HEK293 (cell line): Measurements from ENCODE around the gene KRT81.

Experiments
- GFI1B ChIP-seq: fragments of 450-650 bp; formaldehyde crosslinking; IDR thresholded peaks from 2 replicates; pipeline ENCODE4 v1.5.1; 2016; ENCODE audit warnings: missing biosample characterization, missing genetic modification characterization
- TRIM28 ChIP-seq: IDR thresholded peaks from 2 replicates; pipeline ENCODE4 v1.6.1; 2011; ENCODE audit warnings: low read length, control low read depth, borderline replicate concordance
- TSHZ1 ChIP-seq: fragments of 450-650 bp; formaldehyde crosslinking; IDR thresholded peaks from 2 replicates; pipeline ENCODE4 v1.5.1; 2016; ENCODE audit warnings: missing biosample characterization, missing genetic modification characterization, borderline replicate concordance
- YY1 ChIP-seq: fragments of 450-650 bp; formaldehyde crosslinking; IDR thresholded peaks from 2 replicates; pipeline ENCODE4 v1.5.1; 2018; ENCODE audit warnings: missing biosample characterization, missing genetic modification characterization
- ZBTB11 ChIP-seq: fragments of 450-650 bp; formaldehyde crosslinking; conservative IDR thresholded peaks from 2 replicates; pipeline ENCODE4 v1.5.1; 2016; ENCODE audit warnings: low read depth, missing biosample characterization, missing genetic modification characterization
- ZBTB21 ChIP-seq: fragments of 450-650 bp; formaldehyde crosslinking; IDR thresholded peaks from 2 replicates; pipeline ENCODE4 v1.5.1; 2017; ENCODE audit warnings: missing biosample characterization, missing genetic modification characterization
- ZBTB48 ChIP-seq: fragments of 450-650 bp; formaldehyde crosslinking; IDR thresholded peaks from 2 replicates; pipeline ENCODE4 v1.5.1; 2016; ENCODE audit warnings: missing biosample characterization, missing genetic modification characterization
- ZFP69B ChIP-seq: fragments of 450-650 bp; formaldehyde crosslinking; IDR thresholded peaks from 2 replicates; pipeline ENCODE4 v1.5.1; 2016; ENCODE audit warnings: missing biosample characterization, missing genetic modification characterization
- ZNF133 ChIP-seq: fragments of 450-650 bp; formaldehyde crosslinking; IDR thresholded peaks from 2 replicates; pipeline ENCODE4 v1.5.1; 2016; ENCODE audit warnings: missing biosample characterization, missing genetic modification characterization
- ZNF223 ChIP-seq: fragments of 450-650 bp; formaldehyde crosslinking; IDR thresholded peaks from 2 replicates; pipeline ENCODE4 v1.5.1; 2016; ENCODE audit warnings: missing biosample characterization, missing genetic modification characterization
- ZNF266 ChIP-seq: fragments of 450-650 bp; formaldehyde crosslinking; IDR thresholded peaks from 2 replicates; pipeline ENCODE4 v1.5.1; 2016; ENCODE audit warnings: missing biosample characterization, missing genetic modification characterization, low read depth
- ZNF274 ChIP-seq, 2 experiments: fragments of 200-500 bp in 1 of 2; fragments of 450-650 bp in 1 of 2; sonication (Bioruptor generic) in 1 of 2; formaldehyde crosslinking in 1 of 2; IDR thresholded peaks; 2 replicates each; pipeline versions ENCODE4 v1.5.1 to v1.6.1; 2014 to 2016; ENCODE audit warnings: borderline replicate concordance in 1 of 2, inconsistent platforms in 1 of 2, low read length in 1 of 2, missing biosample characterization in 1 of 2, missing genetic modification characterization in 1 of 2
- ZNF311 ChIP-seq: fragments of 450-650 bp; formaldehyde crosslinking; IDR thresholded peaks from 2 replicates; pipeline ENCODE4 v1.5.1; 2017; ENCODE audit warnings: missing biosample characterization, missing genetic modification characterization, borderline replicate concordance
- ZNF398 ChIP-seq: fragments of 450-650 bp; formaldehyde crosslinking; IDR thresholded peaks from 2 replicates; pipeline ENCODE4 v1.5.1; 2017; ENCODE audit warnings: missing biosample characterization, missing genetic modification characterization
- ZNF426 ChIP-seq: fragments of 450-650 bp; formaldehyde crosslinking; IDR thresholded peaks from 2 replicates; pipeline ENCODE4 v1.5.1; 2017; ENCODE audit warnings: missing biosample characterization, missing genetic modification characterization, mild to moderate bottlenecking, inconsistent platforms, moderate library complexity
- ZNF518A ChIP-seq: fragments of 450-650 bp; formaldehyde crosslinking; conservative IDR thresholded peaks from 2 replicates; pipeline ENCODE4 v1.5.1; 2016; ENCODE audit warnings: low read depth, missing biosample characterization, missing genetic modification characterization
- ZNF544 ChIP-seq: fragments of 450-650 bp; formaldehyde crosslinking; IDR thresholded peaks from 2 replicates; pipeline ENCODE4 v1.5.0; 2017; ENCODE audit warnings: missing biosample characterization, missing genetic modification characterization
- ZNF585B ChIP-seq: fragments of 450-650 bp; formaldehyde crosslinking; IDR thresholded peaks from 2 replicates; pipeline ENCODE4 v1.5.1; 2016; ENCODE audit warnings: missing biosample characterization, missing genetic modification characterization
- ZNF645 ChIP-seq: fragments of 450-650 bp; formaldehyde crosslinking; IDR thresholded peaks from 2 replicates; pipeline ENCODE4; 2016; ENCODE audit warnings: missing biosample characterization, missing genetic modification characterization
- ZNF660 ChIP-seq: fragments of 450-650 bp; IDR thresholded peaks from 2 replicates; pipeline ENCODE4 v1.5.1; 2018; ENCODE audit warnings: missing biosample characterization, mild to moderate bottlenecking, missing genetic modification characterization
- ZSCAN18 ChIP-seq: fragments of 450-650 bp; formaldehyde crosslinking; IDR thresholded peaks from 2 replicates; pipeline ENCODE4 v1.5.1; 2016; ENCODE audit warnings: missing biosample characterization, missing genetic modification characterization

The KRT81 gene

GRCh38 chr12:52246720-52247621 is 44.4 kb downstream of the KRT81 start (continued):
- TF ChIP-seq ZNF274 (IDR thresholded peaks at IDR 0.05; ENCODE audit: low read length) (no peak), ZNF274 (tag by site-specific recombination; IDR thresholded peaks at IDR 0.05; ENCODE audit: borderline replicate concordance) (no peak), ZBTB48 (tag by site-specific recombination) (peak; percentile 61), ZNF266 (no peak), ZSCAN18 (tag by site-specific recombination) (peak; percentile 17; the same call in 1 of the 2 replicates), ZNF133 (tag by site-specific recombination) (no peak), ZNF223 (no peak), ZBTB11 (tag by site-specific recombination) (no peak), ZNF398 (peak; percentile 74), TSHZ1 (tag by site-specific recombination) (no peak), ZNF311 (no peak), ZBTB21 (tag by site-specific recombination) (0 out of 2 replicates have a peak, but pooled peaks have one; percentile 17), ZNF645 (tag by site-specific recombination) (no peak), GFI1B (no peak), ZNF426 (tag by site-specific recombination) (no peak), TRIM28 (no peak), ZNF585B (tag by site-specific recombination) (no peak), ZNF544 (tag by site-specific recombination) (no peak), ZNF518A (tag by site-specific recombination) (no peak), ZNF660 (0 out of 2 replicates have a peak, but pooled peaks have one; percentile 22), YY1 (tag by site-specific recombination) (no peak), ZFP69B (tag by site-specific recombination) (peak; percentile 48; the same call in 1 of the 2 replicates)
